ENCODE results near the gene JARID2.

- TF ChIP-seq EZH2 (IDR thresholded peaks at IDR 0.05) (no peak), CTCF (IDR thresholded peaks at IDR 0.05) (no peak), EZH2phosphoT487 (IDR thresholded peaks at IDR 0.05) (no peak)
Observed at GRCh38 chr6:15260099-15260821, 14.4 kb downstream of the JARID2 start.
